Kidney epithelial cell (primary cell): ENCODE results near the gene LPCAT1. TPM values are rescaled to one million over a fixed set of nuclear protein-coding genes. Genes with fewer than 3 reads are reported as not detected.

Source experiments
- DNase-seq: peaks from one replicate; pipeline ENCODE4 v3.0.0-alpha.2; 2010; ENCODE audit warnings: low read depth
- H3K27me3 ChIP-seq: 2 replicates; pipeline ENCODE4 v1.6.0; 2011; ENCODE audit warnings: low read length; ENCODE audit not compliant: control insufficient read depth, insufficient read depth
- H3K36me3 ChIP-seq: 2 replicates; pipeline ENCODE4 v1.5.1; 2011; ENCODE audit warnings: low read length; ENCODE audit not compliant: control insufficient read depth, insufficient read depth
- H3K4me3 ChIP-seq: 2 replicates; pipeline ENCODE4 v1.5.1; 2011; ENCODE audit warnings: low read depth, mild to moderate bottlenecking, control low read depth, low read length
- CTCF ChIP-seq: IDR thresholded peaks from 2 replicates; pipeline ENCODE4 v1.5.1; 2011; ENCODE audit warnings: mild to moderate bottlenecking, moderate library complexity, low read length, control low read depth, inconsistent platforms; ENCODE audit not compliant: insufficient read depth, poor library complexity, severe bottlenecking
- total RNA-seq: library from RNA; depleted of rRNA; stranded (reverse); fragments of >200 nt; gene quantifications from 2 replicates; pipeline ENCODE4 v1.2.3, GENCODE V29; 2015

Gene LPCAT1
- total RNA-seq, 1 donor from 2014 or later, result 87.6 TPM

- no peaks in the 10 kb centered on the region for H3K36me3 ChIP-seq
- no peak for DNase-seq
- H3K4me3 ChIP-seq, result no peak overlapping the region
- TF ChIP-seq CTCF, result no peak
- H3K27me3 ChIP-seq, result peaks cover 24% of the 10 kb centered on the region
Measured at GRCh38 chr5:1550287-1551076, 26.7 kb upstream of the LPCAT1 start.

- Histone ChIP-seq H3K27me3 (peaks cover 24% of the 10 kb centered on the region), H3K4me3 (no peak overlapping the region), H3K36me3 (no peaks in the 10 kb centered on the region)
- TF ChIP-seq CTCF, result no peak
- no peak for DNase-seq
Measured at GRCh38 chr5:1549475-1550030, 25.8 kb upstream of the LPCAT1 start.

GRCh38 chr5:1548702-1549474 is 25.1 kb upstream of the LPCAT1 start:
- no peak for TF ChIP-seq CTCF
- Histone ChIP-seq H3K4me3 (no peak overlapping the region), H3K36me3 (no peaks in the 10 kb centered on the region), H3K27me3 (peaks cover 24% of the 10 kb centered on the region)
- DNase-seq, result no peak

GRCh38 chr5:1547655-1548054 is 23.9 kb upstream of the LPCAT1 start:
- TF ChIP-seq CTCF, result no peak
- Histone ChIP-seq H3K36me3 (no peaks in the 10 kb centered on the region), H3K27me3 (peaks cover 20% of the 10 kb centered on the region), H3K4me3 (no peak overlapping the region)
- no peak for DNase-seq

- no peaks in the 10 kb centered on the region for H3K36me3 ChIP-seq
- no peak for TF ChIP-seq CTCF
- H3K27me3 ChIP-seq, result peaks cover 20% of the 10 kb centered on the region
- no peak overlapping the region for H3K4me3 ChIP-seq
- no peak for DNase-seq
Measured at GRCh38 chr5:1547236-1547635, 23.5 kb upstream of the LPCAT1 start.
